Keratinocyte (primary cell): ENCODE data around the gene URM1. TPM values are rescaled to one million over a fixed set of nuclear protein-coding genes. Genes with fewer than 3 reads are reported as not detected.
A peak's percentile ranks its signal among the peaks of the same experiment; 100 is the strongest.

Source experiments
- DNase-seq: peaks from one replicate; pipeline ENCODE4 v3.0.0-alpha.2; 2011; ENCODE audit warnings: low read depth, missing footprints, low spot score
- FAIRE-seq: peaks from 2 replicates; lab custom pipeline; 2011; peaks lifted over from hg19 to GRCh38; lab: Jason Lieb, UNC
- H2AFZ ChIP-seq: 2 replicates; pipeline ENCODE4 v1.6.0; 2012; ENCODE audit warnings: low read length, control low read depth, inconsistent platforms; ENCODE audit not compliant: control insufficient read depth
- H3K27ac ChIP-seq: 2 replicates; pipeline ENCODE4 v1.5.1; 2011; ENCODE audit warnings: low read length; ENCODE audit not compliant: control insufficient read depth, insufficient read depth
- H3K27me3 ChIP-seq: 3 replicates; pipeline ENCODE4 v1.6.0; 2011; ENCODE audit warnings: low read length; ENCODE audit not compliant: control insufficient read depth, insufficient read depth; ENCODE audit errors: extremely low read depth
- H3K36me3 ChIP-seq, 2 experiments: 2 replicates in 1 of 2; 3 replicates in 1 of 2; pipeline ENCODE4 v1.5.1; 2011; ENCODE audit warnings: low read length in 2 of 2, mild to moderate bottlenecking in 1 of 2; ENCODE audit not compliant: control insufficient read depth in 2 of 2, insufficient read depth in 2 of 2; ENCODE audit errors: extremely low read depth in 1 of 2
- H3K4me1 ChIP-seq: 3 replicates; pipeline ENCODE4 v1.5.1; 2011; ENCODE audit warnings: low read length; ENCODE audit not compliant: control insufficient read depth, insufficient read depth; ENCODE audit errors: extremely low read depth
- H3K4me2 ChIP-seq: 3 replicates; pipeline ENCODE4 v1.6.0; 2011; ENCODE audit warnings: low read depth, low read length; ENCODE audit not compliant: control insufficient read depth, insufficient read depth; ENCODE audit errors: extremely low read depth
- H3K4me3 ChIP-seq, 3 experiments: fragments of 200-600 bp in 1 of 3; sonication (generic) in 1 of 3; 2 replicates in 2 of 3; 3 replicates in 1 of 3; pipeline ENCODE4 v1.5.1; 2011 to 2016; ENCODE audit warnings: low read length in 3 of 3, mild to moderate bottlenecking in 3 of 3, control low read depth in 2 of 3, inconsistent platforms in 1 of 3, low read depth in 1 of 3, mixed read lengths in 1 of 3, mixed run types in 1 of 3, moderate library complexity in 1 of 3; ENCODE audit not compliant: control insufficient read depth in 2 of 3, insufficient read depth in 2 of 3; ENCODE audit errors: extremely low read depth in 1 of 3
- H3K79me2 ChIP-seq: 2 replicates; pipeline ENCODE4 v1.6.0; 2012; ENCODE audit warnings: low read length; ENCODE audit not compliant: control insufficient read depth, insufficient read depth
- H3K9ac ChIP-seq: 3 replicates; pipeline ENCODE4 v1.6.0; 2011; ENCODE audit warnings: low read length; ENCODE audit not compliant: control insufficient read depth, insufficient read depth; ENCODE audit errors: extremely low read depth
- H3K9me1 ChIP-seq: 3 replicates; pipeline ENCODE4 v1.6.0; 2011; ENCODE audit warnings: low read length; ENCODE audit not compliant: control insufficient read depth, insufficient read depth; ENCODE audit errors: extremely low read depth
- H3K9me3 ChIP-seq: 2 replicates; pipeline ENCODE4 v1.5.1; 2012; ENCODE audit warnings: low read depth, low read length; ENCODE audit not compliant: control insufficient read depth
- H4K20me1 ChIP-seq: 3 replicates; pipeline ENCODE4 v1.6.0; 2011; ENCODE audit warnings: low read length; ENCODE audit not compliant: control insufficient read depth, insufficient read depth; ENCODE audit errors: extremely low read depth
- CTCF ChIP-seq, 3 experiments: IDR thresholded peaks in 1 of 3; conservative IDR thresholded peaks in 1 of 3; optimal IDR thresholded peaks in 1 of 3; 2 replicates in 2 of 3; 3 replicates in 1 of 3; pipeline versions ENCODE3 to v1.5.1; 2011; ENCODE audit warnings: low read length in 3 of 3, mild to moderate bottlenecking in 3 of 3, moderate library complexity in 2 of 3, control low read depth in 1 of 3, inconsistent platforms in 1 of 3; ENCODE audit not compliant: insufficient read depth in 2 of 3; ENCODE audit errors: extremely low read depth in 1 of 3
- EZH2 ChIP-seq: IDR thresholded peaks from one replicate; pipeline ENCODE4 v1.6.1; 2012; ENCODE audit warnings: inconsistent platforms, mild to moderate bottlenecking, low read length, moderate library complexity
- dilution Hi-C: fragments of 300-500 bp; cut with MboI; formaldehyde crosslinking; loops from one replicate; pipeline ENCODE4 v1.7.0; 2020; ENCODE audit warnings: low sequenced_read_pairs; ENCODE audit not compliant: extremely low pct_ligation_motif_present
- polyA plus RNA-seq, 5 experiments: library from polyadenylated mRNA; depleted of rRNA in 3 of 5; stranded (reverse) in 3 of 5; stranded (forward) in 1 of 5; unstranded in 1 of 5; fragments of >200 nt; gene quantifications; 1 replicate in 1 of 5; 2 replicates in 3 of 5; 3 replicates in 1 of 5; pipeline versions ENCODE4 v1.2.1 to v1.2.3, GENCODE V29; 2011 to 2012; ENCODE audit warnings: missing spikeins in 2 of 5, low read depth in 1 of 5, low replicate concordance in 1 of 5

Gene URM1
- polyA plus RNA-seq, 1 donor (not counting 4 experiments of a cell fraction or from before 2014, with no cell fraction given), result 29.1 TPM

- Histone ChIP-seq H3K9me3 (no peaks in the 10 kb centered on the region), H3K4me1 (no peaks in the 10 kb centered on the region), H3K27me3 (no peaks in the 10 kb centered on the region), H3K79me2 (no peaks in the 10 kb centered on the region), H3K4me2 (no peak overlapping the region), H3K9ac (no peak overlapping the region), H3K27ac (no peak overlapping the region), H3K36me3 (peaks cover 0 to 11% of the 10 kb centered on the region in 2 experiments), H3K4me3 (no peak overlapping the region), H3K9me1 (no peaks in the 10 kb centered on the region), H2AFZ (no peak overlapping the region), H4K20me1 (no peaks in the 10 kb centered on the region)
- dilution Hi-C loops, result no loop called here
- no peak for DNase-seq
- no peak for FAIRE-seq
- no peak for TF ChIP-seq EZH2
- TF ChIP-seq CTCF (optimal IDR thresholded peaks at IDR 0.05 in 1 of 3, IDR thresholded peaks at IDR 0.05 in 1 of 3, conservative IDR thresholded peaks at IDR 0.05 in 1 of 3; ENCODE audit: extremely low read depth in 1 of 3, insufficient read depth in 2 of 3, low read length in 3 of 3), result no peak
Measured at GRCh38 chr9:128435611-128436010, 64.4 kb downstream of the URM1 start.

DNA sequence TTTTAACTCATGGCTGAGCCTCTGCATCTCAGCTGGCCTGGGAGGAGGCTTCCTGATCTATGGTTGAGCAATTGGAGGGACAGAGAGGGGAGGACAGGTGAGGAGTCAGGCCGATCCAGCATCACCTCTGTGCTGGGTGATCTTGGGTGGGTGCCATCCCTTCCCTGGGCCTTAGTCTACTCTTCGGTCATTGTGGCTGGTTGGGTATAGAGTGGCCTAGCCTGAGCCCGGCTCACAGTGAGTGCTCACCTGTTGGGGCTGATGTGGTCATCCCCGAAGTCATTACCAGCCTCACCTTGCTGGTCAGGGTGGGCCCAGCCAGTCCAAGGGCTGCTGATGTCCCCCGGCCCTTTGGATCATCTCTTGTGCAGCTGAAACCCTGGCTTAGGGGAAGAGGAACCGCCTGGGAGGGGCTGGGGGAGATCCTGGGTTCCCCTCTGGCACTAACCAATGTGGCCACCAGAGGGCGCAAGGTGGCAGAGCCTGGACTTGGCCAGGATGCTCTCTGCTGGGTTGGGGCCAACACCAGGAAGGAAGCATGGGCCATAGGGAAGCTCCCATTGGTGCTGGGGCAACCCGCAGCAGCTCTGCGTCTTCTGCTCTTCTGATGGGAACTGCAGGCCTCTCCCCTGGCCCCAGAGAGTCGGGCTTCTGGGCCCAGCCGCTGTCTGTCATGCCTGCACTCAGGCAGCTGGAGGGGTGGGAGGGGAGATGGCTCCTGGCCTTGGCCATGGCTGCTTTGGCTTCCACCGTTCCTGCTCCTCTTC is 67.4 kb downstream of the URM1 start:
- Histone ChIP-seq H3K9ac (no peak overlapping the region), H3K9me1 (no peaks in the 10 kb centered on the region), H2AFZ (peak overlapping the region; percentile 60), H3K79me2 (no peaks in the 10 kb centered on the region), H3K27ac (no peak overlapping the region), H3K27me3 (no peaks in the 10 kb centered on the region), H3K4me2 (no peak overlapping the region), H3K9me3 (no peaks in the 10 kb centered on the region), H3K4me3 (no peak overlapping the region), H3K4me1 (no peaks in the 10 kb centered on the region), H4K20me1 (no peaks in the 10 kb centered on the region), H3K36me3 (peaks cover 0 to 7% of the 10 kb centered on the region in 2 experiments)
- dilution Hi-C loops, result no loop called here
- FAIRE-seq (peak; percentile 5), DNase-seq (no peak)
- TF ChIP-seq EZH2, result no peak
- TF ChIP-seq CTCF (optimal IDR thresholded peaks at IDR 0.05 in 1 of 3, IDR thresholded peaks at IDR 0.05 in 1 of 3, conservative IDR thresholded peaks at IDR 0.05 in 1 of 3; ENCODE audit: extremely low read depth in 1 of 3, insufficient read depth in 2 of 3, low read length in 3 of 3), result peak; percentile 90 to 97 (median 92)
